HCT116 (cell line): ENCODE measurements around the gene SNX15.

Source experiments
- CEBPB ChIP-seq: IDR thresholded peaks from 2 replicates; pipeline ENCODE4 v1.6.1; 2012; ENCODE audit warnings: low read depth
- ELF1 ChIP-seq: IDR thresholded peaks from 2 replicates; pipeline ENCODE4 v1.6.1; 2012; ENCODE audit warnings: low read depth, borderline replicate concordance
- EZH2 ChIP-seq: fragments of 200-600 bp; sonication (generic); IDR thresholded peaks from 2 replicates; pipeline ENCODE4 v1.6.1; 2017; ENCODE audit warnings: antibody characterized with exemption, mixed run types
- POLR2A ChIP-seq: IDR thresholded peaks from 2 replicates; pipeline ENCODE4 v1.7.0; 2011; ENCODE audit warnings: borderline replicate concordance; ENCODE audit not compliant: insufficient read depth, insufficient read length; ENCODE audit errors: extremely low read depth
- POLR2AphosphoS5 ChIP-seq: IDR thresholded peaks from 2 replicates; pipeline ENCODE4 v1.6.1; 2011; ENCODE audit warnings: mild to moderate bottlenecking, low read depth, low read length, moderate library complexity
- RAD21 ChIP-seq: IDR thresholded peaks from 2 replicates; pipeline ENCODE4 v1.6.1; 2012; ENCODE audit warnings: low read depth, mild to moderate bottlenecking
- SRF ChIP-seq: IDR thresholded peaks from 2 replicates; pipeline ENCODE4 v1.6.1; 2012; ENCODE audit warnings: low read depth
- TF ChIP-seq, protein P1 (sequence below), 3 experiments: fragments of 200-600 bp in 1 of 3; sonication (generic) in 1 of 3; IDR thresholded peaks in 2 of 3; conservative IDR thresholded peaks in 1 of 3; 2 replicates each; pipeline ENCODE4 v1.5.1; 2012 to 2017; ENCODE audit warnings: low read depth in 2 of 3, low read length in 2 of 3, antibody characterized with exemption in 1 of 3, borderline replicate concordance in 1 of 3, control low read depth in 1 of 3, mild to moderate bottlenecking in 1 of 3, mixed read lengths in 1 of 3, mixed run types in 1 of 3, moderate library complexity in 1 of 3; ENCODE audit not compliant: insufficient read depth in 1 of 3
- TF ChIP-seq, protein P2 (sequence below): IDR thresholded peaks from 2 replicates; pipeline ENCODE4 v1.6.1; 2012
- TF ChIP-seq, protein P3 (sequence below): IDR thresholded peaks from 2 replicates; pipeline ENCODE4 v1.6.1; 2012
- TF ChIP-seq, protein P4 (sequence below): IDR thresholded peaks from 2 replicates; pipeline ENCODE4 v1.6.1; 2011; ENCODE audit warnings: mild to moderate bottlenecking, low read length, moderate library complexity; ENCODE audit not compliant: insufficient replicate concordance; ENCODE audit errors: extremely low read depth

DNA sequence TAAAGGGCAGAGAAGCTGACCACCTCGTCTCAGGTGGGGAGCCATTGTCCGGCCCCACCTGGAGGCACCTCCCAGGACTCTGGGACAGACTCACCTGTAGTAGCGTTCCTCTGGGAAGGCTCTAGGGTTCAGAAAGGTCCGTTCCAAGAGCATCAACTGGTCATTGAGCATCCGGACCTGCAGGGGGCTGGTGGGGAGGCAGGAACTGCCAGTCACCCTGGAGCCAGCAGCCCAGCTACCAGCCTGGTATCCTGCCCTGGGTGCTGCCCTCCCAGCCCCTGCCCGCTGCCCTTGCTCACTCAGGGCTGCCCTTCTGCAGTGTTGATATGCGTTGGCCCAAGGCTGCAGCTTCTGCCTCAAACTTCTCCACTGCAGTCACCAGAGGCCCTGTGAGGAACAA is 18.5 kb downstream of the SNX15 start:
- TF ChIP-seq ELF1 (no peak), POLR2AphosphoS5 (no peak), RAD21 (no peak), POLR2A (no peak), EZH2 (no peak), CEBPB (no peak), SRF (no peak)
- TF ChIP-seq, protein P1, sequence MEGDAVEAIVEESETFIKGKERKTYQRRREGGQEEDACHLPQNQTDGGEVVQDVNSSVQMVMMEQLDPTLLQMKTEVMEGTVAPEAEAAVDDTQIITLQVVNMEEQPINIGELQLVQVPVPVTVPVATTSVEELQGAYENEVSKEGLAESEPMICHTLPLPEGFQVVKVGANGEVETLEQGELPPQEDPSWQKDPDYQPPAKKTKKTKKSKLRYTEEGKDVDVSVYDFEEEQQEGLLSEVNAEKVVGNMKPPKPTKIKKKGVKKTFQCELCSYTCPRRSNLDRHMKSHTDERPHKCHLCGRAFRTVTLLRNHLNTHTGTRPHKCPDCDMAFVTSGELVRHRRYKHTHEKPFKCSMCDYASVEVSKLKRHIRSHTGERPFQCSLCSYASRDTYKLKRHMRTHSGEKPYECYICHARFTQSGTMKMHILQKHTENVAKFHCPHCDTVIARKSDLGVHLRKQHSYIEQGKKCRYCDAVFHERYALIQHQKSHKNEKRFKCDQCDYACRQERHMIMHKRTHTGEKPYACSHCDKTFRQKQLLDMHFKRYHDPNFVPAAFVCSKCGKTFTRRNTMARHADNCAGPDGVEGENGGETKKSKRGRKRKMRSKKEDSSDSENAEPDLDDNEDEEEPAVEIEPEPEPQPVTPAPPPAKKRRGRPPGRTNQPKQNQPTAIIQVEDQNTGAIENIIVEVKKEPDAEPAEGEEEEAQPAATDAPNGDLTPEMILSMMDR (IDR thresholded peaks at IDR 0.05 in 2 of 3, conservative IDR thresholded peaks at IDR 0.05 in 1 of 3; ENCODE audit: borderline replicate concordance in 1 of 3, insufficient read depth in 1 of 3, low read depth in 2 of 3, low read length in 2 of 3) = no peak
- TF ChIP-seq, protein P2, sequence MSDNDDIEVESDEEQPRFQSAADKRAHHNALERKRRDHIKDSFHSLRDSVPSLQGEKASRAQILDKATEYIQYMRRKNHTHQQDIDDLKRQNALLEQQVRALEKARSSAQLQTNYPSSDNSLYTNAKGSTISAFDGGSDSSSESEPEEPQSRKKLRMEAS = no peak
- TF ChIP-seq, protein P3, sequence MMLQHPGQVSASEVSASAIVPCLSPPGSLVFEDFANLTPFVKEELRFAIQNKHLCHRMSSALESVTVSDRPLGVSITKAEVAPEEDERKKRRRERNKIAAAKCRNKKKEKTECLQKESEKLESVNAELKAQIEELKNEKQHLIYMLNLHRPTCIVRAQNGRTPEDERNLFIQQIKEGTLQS = no peak
- TF ChIP-seq, protein P4, sequence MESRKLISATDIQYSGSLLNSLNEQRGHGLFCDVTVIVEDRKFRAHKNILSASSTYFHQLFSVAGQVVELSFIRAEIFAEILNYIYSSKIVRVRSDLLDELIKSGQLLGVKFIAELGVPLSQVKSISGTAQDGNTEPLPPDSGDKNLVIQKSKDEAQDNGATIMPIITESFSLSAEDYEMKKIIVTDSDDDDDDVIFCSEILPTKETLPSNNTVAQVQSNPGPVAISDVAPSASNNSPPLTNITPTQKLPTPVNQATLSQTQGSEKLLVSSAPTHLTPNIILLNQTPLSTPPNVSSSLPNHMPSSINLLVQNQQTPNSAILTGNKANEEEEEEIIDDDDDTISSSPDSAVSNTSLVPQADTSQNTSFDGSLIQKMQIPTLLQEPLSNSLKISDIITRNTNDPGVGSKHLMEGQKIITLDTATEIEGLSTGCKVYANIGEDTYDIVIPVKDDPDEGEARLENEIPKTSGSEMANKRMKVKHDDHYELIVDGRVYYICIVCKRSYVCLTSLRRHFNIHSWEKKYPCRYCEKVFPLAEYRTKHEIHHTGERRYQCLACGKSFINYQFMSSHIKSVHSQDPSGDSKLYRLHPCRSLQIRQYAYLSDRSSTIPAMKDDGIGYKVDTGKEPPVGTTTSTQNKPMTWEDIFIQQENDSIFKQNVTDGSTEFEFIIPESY = no peak
